ENCODE results near the gene GPLD1. TPM values are rescaled to one million over a fixed set of nuclear protein-coding genes. Genes with fewer than 3 reads are reported as not detected.

The GPLD1 gene
- total and polyA plus RNA-seq, 9 of the 15 experiments (the other 6 are each of a cell fraction or from before 2014, with no cell fraction given), result 0.11 to 1.3 (median 0.82) TPM

DNA sequence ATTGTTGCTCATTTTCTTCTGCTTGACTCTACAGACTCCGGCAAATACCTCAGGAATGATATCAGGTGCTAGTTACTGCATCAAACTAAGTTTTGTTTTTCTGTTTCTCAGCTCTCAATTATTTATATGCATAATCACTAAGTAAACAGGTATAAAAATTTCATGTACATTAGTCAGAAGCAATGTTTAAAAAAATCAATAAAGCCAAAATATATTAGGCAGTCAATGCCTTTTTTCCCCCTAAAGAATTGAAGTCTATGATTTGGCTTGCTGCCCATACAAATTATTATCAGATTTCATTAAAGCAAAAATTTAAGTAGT lies 107.2 kb downstream of the GPLD1 start (continued):
- TF ChIP-seq, protein P1, sequence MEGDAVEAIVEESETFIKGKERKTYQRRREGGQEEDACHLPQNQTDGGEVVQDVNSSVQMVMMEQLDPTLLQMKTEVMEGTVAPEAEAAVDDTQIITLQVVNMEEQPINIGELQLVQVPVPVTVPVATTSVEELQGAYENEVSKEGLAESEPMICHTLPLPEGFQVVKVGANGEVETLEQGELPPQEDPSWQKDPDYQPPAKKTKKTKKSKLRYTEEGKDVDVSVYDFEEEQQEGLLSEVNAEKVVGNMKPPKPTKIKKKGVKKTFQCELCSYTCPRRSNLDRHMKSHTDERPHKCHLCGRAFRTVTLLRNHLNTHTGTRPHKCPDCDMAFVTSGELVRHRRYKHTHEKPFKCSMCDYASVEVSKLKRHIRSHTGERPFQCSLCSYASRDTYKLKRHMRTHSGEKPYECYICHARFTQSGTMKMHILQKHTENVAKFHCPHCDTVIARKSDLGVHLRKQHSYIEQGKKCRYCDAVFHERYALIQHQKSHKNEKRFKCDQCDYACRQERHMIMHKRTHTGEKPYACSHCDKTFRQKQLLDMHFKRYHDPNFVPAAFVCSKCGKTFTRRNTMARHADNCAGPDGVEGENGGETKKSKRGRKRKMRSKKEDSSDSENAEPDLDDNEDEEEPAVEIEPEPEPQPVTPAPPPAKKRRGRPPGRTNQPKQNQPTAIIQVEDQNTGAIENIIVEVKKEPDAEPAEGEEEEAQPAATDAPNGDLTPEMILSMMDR (IDR thresholded peaks at IDR 0.05 in 2 of 3, conservative IDR thresholded peaks at IDR 0.05 in 1 of 3; ENCODE audit: insufficient read depth in 2 of 3, low read depth in 1 of 3, low read length in 3 of 3), result no peak
- no peak for TF ChIP-seq ZNF197 (CRISPR knock-in tag; IDR thresholded peaks at IDR 0.05; ENCODE audit: low read depth)

DNA sequence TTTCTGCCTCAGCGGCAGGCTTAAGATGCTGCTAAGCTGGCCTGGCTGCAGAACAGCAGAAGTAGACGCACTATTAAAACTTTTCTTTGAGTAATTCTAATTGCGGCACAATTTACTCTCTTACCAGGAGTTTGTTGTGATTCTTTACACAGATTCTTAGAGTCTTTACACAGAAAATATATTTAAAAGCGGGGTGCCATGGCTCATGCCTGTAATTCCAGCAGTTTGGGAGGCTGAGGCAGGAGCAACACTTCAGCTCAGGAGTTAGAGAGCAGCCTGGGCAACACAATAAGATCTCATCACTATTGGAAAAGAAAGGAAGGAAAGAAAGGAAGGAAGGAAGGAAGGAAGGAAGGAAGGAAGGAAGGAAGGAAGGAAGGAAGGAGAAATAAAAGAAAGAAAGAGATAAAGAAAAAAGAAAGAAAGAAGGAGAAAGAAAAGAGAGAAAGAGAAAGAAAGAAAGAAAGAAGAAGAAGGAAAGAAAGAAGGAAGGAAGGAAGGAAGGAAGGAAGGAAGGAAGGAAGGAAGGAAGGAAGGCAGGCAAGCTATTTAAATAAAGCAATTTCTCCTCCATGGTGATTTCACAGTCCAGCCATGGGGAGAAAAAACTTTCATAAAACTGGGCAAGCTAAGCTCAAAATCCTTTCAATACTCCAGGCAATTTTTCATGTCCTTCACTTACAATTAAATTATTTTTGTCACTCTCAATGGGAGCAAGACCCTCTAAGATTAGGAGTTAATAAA lies 107.7 kb downstream of the GPLD1 start:
- no peaks in the 10 kb centered on the region for H3K36me3 ChIP-seq (ENCODE audit: control insufficient read depth, insufficient read depth, low read length)
- intact Hi-C loops (cut with micrococcal nuclease) (no loop called here), in situ Hi-C loops (cut with MboI) (no loop called here)
- no peak for TF ChIP-seq MBD2 (IDR thresholded peaks at IDR 0.05; ENCODE audit: borderline replicate concordance, low read depth)
- TF ChIP-seq, protein P2, sequence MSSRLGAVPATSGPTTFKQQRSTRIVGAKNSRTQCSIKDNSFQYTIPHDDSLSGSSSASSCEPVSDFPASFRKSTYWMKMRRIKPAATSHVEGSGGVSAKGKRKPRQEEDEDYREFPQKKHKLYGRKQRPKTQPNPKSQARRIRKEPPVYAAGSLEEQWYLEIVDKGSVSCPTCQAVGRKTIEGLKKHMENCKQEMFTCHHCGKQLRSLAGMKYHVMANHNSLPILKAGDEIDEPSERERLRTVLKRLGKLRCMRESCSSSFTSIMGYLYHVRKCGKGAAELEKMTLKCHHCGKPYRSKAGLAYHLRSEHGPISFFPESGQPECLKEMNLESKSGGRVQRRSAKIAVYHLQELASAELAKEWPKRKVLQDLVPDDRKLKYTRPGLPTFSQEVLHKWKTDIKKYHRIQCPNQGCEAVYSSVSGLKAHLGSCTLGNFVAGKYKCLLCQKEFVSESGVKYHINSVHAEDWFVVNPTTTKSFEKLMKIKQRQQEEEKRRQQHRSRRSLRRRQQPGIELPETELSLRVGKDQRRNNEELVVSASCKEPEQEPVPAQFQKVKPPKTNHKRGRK (tag; IDR thresholded peaks at IDR 0.05), result peak; percentile 71
- no peaks in the 10 kb centered on the region for H4K20me1 ChIP-seq (replicated peaks; ENCODE audit: control insufficient read depth, insufficient read depth, low read length)
- no peak overlapping the region for H3K27ac ChIP-seq (ENCODE audit: extremely low read depth, low read depth, low read length)
- no peak overlapping the region for H3K4me2 ChIP-seq (ENCODE audit: insufficient read depth, low read length)
- DNase-seq (ENCODE audit: extremely low read depth in 1 of 4, low spot score in 3 of 4), result no peak
- no peak overlapping the region for H2AFZ ChIP-seq (ENCODE audit: low read depth, low read length)
- peaks cover 6 to 14% of the 10 kb centered on the region in 2 experiments; a peak in 4 of 5 replicates for H3K27me3 ChIP-seq (ENCODE audit: control insufficient read depth in 2 of 2, insufficient read depth in 2 of 2, low read length in 2 of 2)
- ChIA-PET POLR2A (interaction anchor here (1.0 to 1.1 kb wide), 2 partner anchors 18 to 21 kb away, joined by 3 read pairs; partner anchors contain the start of gene MRS2), CTCF (ENCODE audit: low intra/inter-chr PET ratio) (no interaction called here)
- BruUV-seq (replicated peaks), result no TSS peak
- no peak overlapping the region for H3K9ac ChIP-seq (ENCODE audit: insufficient read depth in 1 of 2, low read depth in 2 of 2, low read length in 2 of 2)
- no peaks in the 10 kb centered on the region for H3K9me3 ChIP-seq (replicated peaks; ENCODE audit: control insufficient read depth, insufficient read depth, low read depth, low read length)
- WGBS (ENCODE audit: insufficient coverage, low coverage, missing lambda C conversion rate), result 9% methylated on average over 4 of the region's 4 CpGs
- no peaks in the 10 kb centered on the region for H3K9me1 ChIP-seq (ENCODE audit: control insufficient read depth, insufficient read depth, low read length)
- no peaks in the 10 kb centered on the region for H3K79me2 ChIP-seq (ENCODE audit: control insufficient read depth, insufficient read depth, low read length)
- no peak for FAIRE-seq
- H3K4me3 ChIP-seq, result no peak overlapping the region
- ATAC-seq, result no peak
- no peaks in the 10 kb centered on the region for H3K4me1 ChIP-seq (replicated peaks in 1 of 2; ENCODE audit: control insufficient read depth in 2 of 2, insufficient read depth in 2 of 2, low read length in 2 of 2)
